Gastroesophageal sphincter (tissue), 4 donors: ENCODE results near the gene AGL. TPM values are rescaled to one million over a fixed set of nuclear protein-coding genes. Genes with fewer than 3 reads are reported as not detected.
"Not testable (repeated sequence)": the region's sequence is repeated elsewhere in the genome, so short reads cannot be mapped to it uniquely, and the experiment has no call there.

Experiments
- ATAC-seq: fragments of 150-250 bp; one replicate; pipeline ENCODE4 v1.9.1; 2016; ENCODE audit warnings: mild to moderate bottlenecking, moderate library complexity
- H3K27ac ChIP-seq, 4 donors: fragments of 200-600 bp; sonication (generic) in 3 of 4; 1 replicate in 3 of 4; 2 replicates in 1 of 4; pipeline ENCODE4 v1.5.1; 2016 to 2019
- H3K27me3 ChIP-seq: fragments of 200-600 bp; sonication (generic); one replicate; pipeline ENCODE4 v1.5.1; 2019
- H3K36me3 ChIP-seq, 2 donors: fragments of 200-600 bp; sonication (generic); one replicate each; pipeline ENCODE4 v1.5.1; 2019; ENCODE audit warnings: control low read depth in 1 of 2
- H3K4me1 ChIP-seq, 3 donors: fragments of 200-600 bp; sonication (generic); 1 replicate in 2 of 3; 2 replicates in 1 of 3; pipeline ENCODE4 v1.5.1; 2016 to 2019; ENCODE audit warnings: control low read depth in 2 of 3
- H3K4me3 ChIP-seq, 2 donors: fragments of 200-600 bp; sonication (generic); one replicate each; pipeline ENCODE4 v1.5.1; 2019; ENCODE audit warnings: mild to moderate bottlenecking in 1 of 2, moderate library complexity in 1 of 2
- H3K9me3 ChIP-seq, 3 donors: fragments of 200-600 bp; sonication (generic); one replicate each; pipeline ENCODE4 v1.5.1; 2017 to 2019; ENCODE audit warnings: control low read depth in 2 of 3
- CTCF ChIP-seq, 4 experiments: fragments of 200-600 bp in 2 of 4; fragments of 450-650 bp in 2 of 4; sonication (generic) in 1 of 4; IDR thresholded peaks; one replicate each; pipeline ENCODE4 v1.5.1; 2017 to 2019; ENCODE audit warnings: antibody characterized with exemption in 4 of 4, mild to moderate bottlenecking in 2 of 4, moderate library complexity in 2 of 4
- EP300 ChIP-seq: sonication (generic); formaldehyde crosslinking; IDR thresholded peaks from one replicate; pipeline ENCODE4 v1.6.1; 2017; ENCODE audit warnings: antibody characterized with exemption, mild to moderate bottlenecking
- POLR2A ChIP-seq, 2 donors: fragments of 450-650 bp; IDR thresholded peaks; one replicate each; pipeline ENCODE4 v1.6.1; 2017; ENCODE audit warnings: antibody characterized with exemption in 2 of 2, mild to moderate bottlenecking in 2 of 2, moderate library complexity in 1 of 2
- POLR2AphosphoS5 ChIP-seq: sonication (generic); formaldehyde crosslinking; IDR thresholded peaks from one replicate; pipeline ENCODE4 v1.6.1; 2017; ENCODE audit warnings: antibody characterized with exemption
- WGBS, 2 donors: methylation state at CpG; one replicate each; pipeline ENCODE4 v1.1.5; 2018; ENCODE audit warnings: low coverage in 1 of 2; 5-methylcytosine and 5-hydroxymethylcytosine counted together
- total RNA-seq, 4 donors: library from RNA; depleted of rRNA; stranded (reverse); fragments of >200 nt; gene quantifications; one replicate each; pipeline ENCODE4 v1.1.0, GENCODE V29; 2016

AGL gene
- total RNA-seq, 4 donors from 2014 or later = 62.9 to 131 (median 119) TPM

GRCh38 chr1:99886179-99886578 is 36.0 kb downstream of the AGL start:
- Histone ChIP-seq H3K4me1 (no peaks in the 10 kb centered on the region), H3K36me3 (peaks cover 6 to 94% of the 10 kb centered on the region in 2 donors), H3K27me3 (no peaks in the 10 kb centered on the region), H3K9me3 (no peaks in the 10 kb centered on the region), H3K4me3 (no peak overlapping the region), H3K27ac (no peak overlapping the region)
- no peak for ATAC-seq
- TF ChIP-seq CTCF (IDR thresholded peaks at IDR 0.05) (no peak), POLR2A (IDR thresholded peaks at IDR 0.05) (no peak), EP300 (no peak), POLR2AphosphoS5 (no peak)
- 86% methylated on average over 1 of the region's 1 CpG; no CpG with 5 or more reads in 1 of the 2 donors for WGBS, 2 donors

- Histone ChIP-seq H3K27ac (no peak overlapping the region), H3K36me3 (peaks cover 10 to 94% of the 10 kb centered on the region in 2 donors), H3K9me3 (no peaks in the 10 kb centered on the region), H3K4me1 (no peaks in the 10 kb centered on the region), H3K27me3 (no peaks in the 10 kb centered on the region), H3K4me3 (no peak overlapping the region)
- ATAC-seq = no peak
- no peak for TF ChIP-seq POLR2AphosphoS5
- TF ChIP-seq CTCF (IDR thresholded peaks at IDR 0.05) = no peak
- TF ChIP-seq EP300 = no peak
- no peak for TF ChIP-seq POLR2A (IDR thresholded peaks at IDR 0.05)
Measured at GRCh38 chr1:99886841-99887240, 36.7 kb downstream of the AGL start.

GRCh38 chr1:99887890-99888289 is 37.7 kb downstream of the AGL start:
- TF ChIP-seq POLR2AphosphoS5 (no peak), POLR2A (IDR thresholded peaks at IDR 0.05) (no peak), EP300 (no peak), CTCF (IDR thresholded peaks at IDR 0.05) (no peak)
- Histone ChIP-seq H3K27me3 (no peaks in the 10 kb centered on the region), H3K27ac (no peak overlapping the region), H3K36me3 (peaks cover 10 to 94% of the 10 kb centered on the region in 2 donors), H3K4me1 (no peaks in the 10 kb centered on the region), H3K4me3 (no peak overlapping the region), H3K9me3 (no peaks in the 10 kb centered on the region)
- no peak for ATAC-seq
- WGBS, 2 donors = 89% methylated on average over 2 of the region's 2 CpGs; no CpG with 5 or more reads in 1 of the 2 donors

GRCh38 chr1:99891997-99892396 is 41.8 kb downstream of the AGL start:
- H3K36me3 ChIP-seq = peaks cover 11 to 96% of the 10 kb centered on the region in 2 donors
- WGBS, 2 donors = 58 to 77% methylated on average over 1 of the region's 1 CpG
- H3K27ac ChIP-seq = no peak overlapping the region
- no peaks in the 10 kb centered on the region for H3K27me3 ChIP-seq
- TF ChIP-seq POLR2AphosphoS5 (no peak), CTCF (IDR thresholded peaks at IDR 0.05) (no peak), POLR2A (IDR thresholded peaks at IDR 0.05) (no peak), EP300 (no peak)
- no peaks in the 10 kb centered on the region for H3K4me1 ChIP-seq
- ATAC-seq = no peak
- H3K9me3 ChIP-seq = no peaks in the 10 kb centered on the region
- H3K4me3 ChIP-seq = no peak overlapping the region

GRCh38 chr1:99903278-99903677 is 53.1 kb downstream of the AGL start:
- H3K27ac ChIP-seq, H3K27me3 ChIP-seq, ATAC-seq, H3K9me3 ChIP-seq, H3K4me3 ChIP-seq, H3K4me1 ChIP-seq: not testable (repeated sequence)
- WGBS, 2 donors = 92 to 100% methylated on average over 4 of the region's 4 CpGs
- H3K36me3 ChIP-seq = peaks cover 8 to 88% of the 10 kb centered on the region in 2 donors
